ENCODE results near the gene TXK.

The TXK gene

DNA sequence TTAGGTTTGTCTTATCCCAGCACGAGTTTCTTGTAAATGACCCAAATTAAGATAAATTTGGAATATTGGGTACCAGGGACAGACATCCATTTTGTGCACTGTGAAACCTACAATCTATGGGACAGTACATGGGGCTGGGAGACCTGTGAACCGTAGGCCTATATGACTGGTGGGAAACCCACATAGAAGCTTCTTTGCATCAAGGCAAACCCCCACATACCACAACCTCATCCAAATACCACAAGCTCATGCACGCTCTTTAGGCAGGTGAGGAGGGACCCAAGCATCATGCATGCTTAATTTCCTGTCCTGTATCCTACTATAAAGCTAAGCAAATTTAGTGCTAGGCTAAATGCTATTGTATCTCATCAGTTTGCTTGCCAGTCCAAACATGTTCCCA, 69.7 kb downstream of the TXK start:
- no peak overlapping the region for H3K4me3 ChIP-seq (ENCODE audit: low read depth, low read length)
- TF ChIP-seq, protein P1, sequence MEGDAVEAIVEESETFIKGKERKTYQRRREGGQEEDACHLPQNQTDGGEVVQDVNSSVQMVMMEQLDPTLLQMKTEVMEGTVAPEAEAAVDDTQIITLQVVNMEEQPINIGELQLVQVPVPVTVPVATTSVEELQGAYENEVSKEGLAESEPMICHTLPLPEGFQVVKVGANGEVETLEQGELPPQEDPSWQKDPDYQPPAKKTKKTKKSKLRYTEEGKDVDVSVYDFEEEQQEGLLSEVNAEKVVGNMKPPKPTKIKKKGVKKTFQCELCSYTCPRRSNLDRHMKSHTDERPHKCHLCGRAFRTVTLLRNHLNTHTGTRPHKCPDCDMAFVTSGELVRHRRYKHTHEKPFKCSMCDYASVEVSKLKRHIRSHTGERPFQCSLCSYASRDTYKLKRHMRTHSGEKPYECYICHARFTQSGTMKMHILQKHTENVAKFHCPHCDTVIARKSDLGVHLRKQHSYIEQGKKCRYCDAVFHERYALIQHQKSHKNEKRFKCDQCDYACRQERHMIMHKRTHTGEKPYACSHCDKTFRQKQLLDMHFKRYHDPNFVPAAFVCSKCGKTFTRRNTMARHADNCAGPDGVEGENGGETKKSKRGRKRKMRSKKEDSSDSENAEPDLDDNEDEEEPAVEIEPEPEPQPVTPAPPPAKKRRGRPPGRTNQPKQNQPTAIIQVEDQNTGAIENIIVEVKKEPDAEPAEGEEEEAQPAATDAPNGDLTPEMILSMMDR (IDR thresholded peaks at IDR 0.05; ENCODE audit: low read depth, low read length), result no peak

DNA sequence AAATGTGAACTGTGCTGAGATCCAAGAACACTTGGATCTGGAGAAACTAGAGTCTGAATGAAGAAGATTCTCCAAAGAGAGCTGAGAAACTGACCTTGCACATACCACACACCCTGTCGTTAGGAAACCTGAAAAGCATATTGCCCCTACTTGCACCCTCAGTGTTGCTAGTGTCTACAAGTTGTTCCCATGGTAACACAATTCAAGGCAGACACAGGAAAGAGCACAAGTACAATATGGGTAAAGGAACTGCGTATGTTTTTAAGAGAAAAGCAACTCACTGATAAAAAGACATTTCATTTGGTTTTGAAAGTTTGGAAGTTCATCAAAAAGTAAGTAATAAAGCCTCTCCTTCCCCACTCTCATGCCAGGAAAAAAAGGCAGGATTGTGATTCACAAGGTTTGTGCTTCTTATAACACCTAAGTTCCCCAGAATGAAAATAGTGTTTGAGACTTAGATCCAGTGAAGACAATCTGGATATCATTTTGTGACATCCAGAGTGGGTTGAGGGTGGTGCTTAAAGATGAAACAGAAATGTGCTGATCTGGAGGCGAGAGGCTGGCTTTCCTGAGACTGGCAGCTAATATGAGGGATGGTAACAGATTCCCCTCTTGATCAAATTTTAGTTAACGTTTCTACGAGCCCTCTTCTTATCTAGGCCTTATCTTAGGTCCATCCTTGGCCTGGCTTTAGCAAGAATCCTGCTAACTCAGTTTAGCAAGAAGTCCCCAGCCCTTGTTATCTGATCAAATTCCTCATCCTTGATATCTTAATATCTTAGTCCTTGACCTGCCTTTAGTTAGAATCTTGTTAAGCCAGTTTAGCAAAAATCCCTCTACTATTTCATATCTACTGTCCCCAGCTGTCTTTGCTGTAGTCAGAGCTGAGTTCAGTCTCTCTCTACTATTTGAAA, 75.2 kb downstream of the TXK start:
- H3K4me3 ChIP-seq (ENCODE audit: low read depth, low read length), result no peak overlapping the region
- TF ChIP-seq, protein P1 (IDR thresholded peaks at IDR 0.05; ENCODE audit: low read depth, low read length), result no peak

DNA sequence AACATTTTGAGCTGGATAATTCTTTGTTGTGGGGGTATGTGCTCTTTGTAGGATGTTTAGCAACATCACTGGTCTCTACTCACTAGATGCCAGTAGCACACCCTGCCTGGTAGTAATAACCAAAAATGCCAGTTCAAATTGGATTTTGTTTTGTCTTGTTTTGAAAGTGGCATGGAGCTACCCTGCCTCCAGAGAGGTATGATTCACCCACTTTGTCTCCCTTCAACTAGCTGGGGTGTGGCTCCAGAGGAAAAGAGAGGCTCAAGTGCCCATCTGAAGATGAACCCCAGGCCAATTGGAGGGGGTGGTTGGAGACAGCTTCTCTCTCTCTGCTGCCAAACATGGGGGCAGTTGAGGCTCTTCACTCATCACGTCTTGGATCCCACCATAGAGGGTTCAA, 83.0 kb downstream of the TXK start:
- H3K4me3 ChIP-seq (ENCODE audit: low read depth, low read length), result no peak overlapping the region
- TF ChIP-seq, protein P1 (IDR thresholded peaks at IDR 0.05; ENCODE audit: low read depth, low read length), result no peak

DNA sequence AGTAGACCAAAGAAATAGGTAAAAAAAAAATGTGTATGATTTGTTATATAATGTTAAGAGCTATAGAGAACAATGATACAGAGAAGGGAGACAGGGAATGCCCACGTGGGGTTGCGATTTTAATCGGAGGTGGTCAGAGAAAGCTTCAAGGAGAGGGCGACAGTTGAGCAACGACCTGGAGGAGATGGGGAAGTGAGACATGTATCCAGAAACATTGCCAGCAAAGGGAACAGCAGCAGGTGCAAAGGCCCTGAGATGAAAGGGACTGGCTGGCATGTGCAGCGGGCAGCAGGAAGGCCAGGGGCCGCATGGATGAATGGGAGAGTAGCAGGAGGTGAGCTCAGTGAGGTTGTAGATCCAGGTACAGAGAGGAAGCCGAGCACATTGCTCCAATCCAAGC, 84.6 kb downstream of the TXK start:
- H3K4me3 ChIP-seq (ENCODE audit: low read depth, low read length), result no peak overlapping the region
- TF ChIP-seq, protein P1 (IDR thresholded peaks at IDR 0.05; ENCODE audit: low read depth, low read length), result no peak

DNA sequence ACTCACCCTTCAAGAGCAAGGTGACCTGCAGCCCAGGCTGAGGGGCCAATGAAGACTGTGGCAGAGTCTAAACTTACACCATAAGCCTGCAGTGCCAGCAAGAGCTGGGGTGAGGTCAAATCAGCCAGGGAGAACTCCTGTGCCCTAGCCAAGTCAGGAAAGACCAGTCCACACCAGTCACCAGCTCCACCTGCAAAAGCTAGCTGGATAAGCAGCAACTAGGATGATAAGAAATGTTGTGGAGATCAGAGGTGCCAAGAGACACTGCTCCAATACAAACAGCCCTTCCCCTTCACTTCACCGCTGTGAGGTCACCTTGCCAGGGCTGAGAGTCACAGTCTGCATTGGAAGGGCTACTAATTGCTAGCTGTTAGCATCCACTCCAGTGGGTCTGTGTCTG, 86.2 kb downstream of the TXK start:
- H3K4me3 ChIP-seq (ENCODE audit: low read depth, low read length), result no peak overlapping the region
- TF ChIP-seq, protein P1 (IDR thresholded peaks at IDR 0.05; ENCODE audit: low read depth, low read length), result no peak

DNA sequence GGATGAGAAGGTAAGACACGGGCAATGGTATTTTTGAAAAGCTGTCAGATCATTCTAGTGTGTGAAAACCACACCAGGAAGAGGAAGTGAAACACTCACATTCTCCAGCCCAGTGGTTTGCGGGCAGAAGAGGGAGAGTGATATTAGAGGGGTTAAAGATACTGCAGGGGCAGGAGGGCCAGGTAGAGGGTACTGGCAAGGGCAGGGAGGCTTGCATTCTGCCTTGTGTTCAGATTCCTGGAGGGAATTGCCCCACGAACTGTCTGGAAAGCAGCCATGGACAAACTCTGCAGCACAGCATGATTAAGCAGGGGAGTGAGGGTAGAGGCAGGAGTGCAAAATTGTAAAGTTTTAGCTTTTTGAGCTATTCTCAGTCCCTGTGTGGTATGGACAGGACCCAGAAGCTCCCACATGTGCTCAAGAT, 86.6 kb downstream of the TXK start:
- TF ChIP-seq, protein P1 (IDR thresholded peaks at IDR 0.05; ENCODE audit: low read depth, low read length), result no peak
- no peak overlapping the region for H3K4me3 ChIP-seq (ENCODE audit: low read depth, low read length)

DNA sequence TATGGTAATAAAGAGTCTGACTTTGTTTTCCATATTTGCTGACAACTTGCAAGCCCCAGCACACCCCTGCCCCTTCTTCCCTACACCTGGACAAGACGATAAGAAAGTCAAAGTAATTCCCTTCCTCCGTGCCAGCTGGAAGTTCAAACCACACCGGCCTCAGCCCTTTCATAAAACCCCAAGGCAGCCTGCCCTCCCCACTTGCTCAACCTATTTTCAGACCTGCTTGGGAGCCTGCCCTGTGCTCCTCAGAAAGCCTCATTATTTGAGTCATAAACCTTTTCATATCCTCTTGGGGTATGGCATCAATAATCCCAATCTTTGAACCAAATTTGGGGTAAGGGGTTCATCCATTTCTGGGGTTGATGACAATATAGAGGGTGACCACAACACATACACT, 88.0 kb downstream of the TXK start:
- TF ChIP-seq, protein P1 (IDR thresholded peaks at IDR 0.05; ENCODE audit: low read depth, low read length), result no peak
- H3K4me3 ChIP-seq (ENCODE audit: low read depth, low read length), result no peak overlapping the region
